SK-N-SH (cell line): ENCODE results near the gene NPAS3. TPM values are rescaled to one million over a fixed set of nuclear protein-coding genes. Genes with fewer than 3 reads are reported as not detected.

Experiments used
- CTCF ChIA-PET: fragments of 300-600, 350-600 bp; formaldehyde crosslinking; extraction: SDS; loops from one replicate; lab custom pipeline; 2021; lab: Yijun Ruan, JAX
- POLR2A ChIA-PET: fragments of 350-600 bp; sonication (Branson Sonifier 250); formaldehyde crosslinking; extraction: SDS; loops from one replicate; lab custom pipeline; 2020; ENCODE audit warnings: antibody characterized with exemption, inconsistent platforms; lab: Yijun Ruan, JAX
- DNase-seq: peaks from one replicate; pipeline ENCODE4 v3.0.0; 2012
- H2AFZ ChIP-seq: fragments of 200-600 bp; sonication (generic); 2 replicates; pipeline ENCODE4 v1.8.1; 2016; ENCODE audit warnings: antibody characterized with exemption, mild to moderate bottlenecking, low read depth
- H3F3A ChIP-seq: fragments of 200-600 bp; sonication (generic); replicated peaks from 2 replicates; pipeline ENCODE3; 2016; ENCODE audit warnings: antibody characterized with exemption, mild to moderate bottlenecking; ENCODE audit not compliant: insufficient read depth
- H3K27ac ChIP-seq, 2 experiments: fragments of 200-500 bp in 1 of 2; fragments of 200-600 bp in 1 of 2; sonication (Bioruptor generic) in 1 of 2; sonication (generic), shearing (Covaris generic) in 1 of 2; 2 replicates each; pipeline versions ENCODE4 v1.5.1 to v1.6.1; 2014 to 2016; ENCODE audit warnings: low read depth in 2 of 2, inconsistent platforms in 1 of 2, low read length in 1 of 2, mild to moderate bottlenecking in 1 of 2, mixed read lengths in 1 of 2
- H3K27me3 ChIP-seq: fragments of 200-600 bp; sonication (generic), shearing (Covaris generic); 2 replicates; pipeline ENCODE4 v1.6.1; 2016; ENCODE audit warnings: mixed run types; ENCODE audit not compliant: insufficient read depth
- H3K36me3 ChIP-seq, 2 experiments: fragments of 200-500 bp in 1 of 2; fragments of 200-600 bp in 1 of 2; sonication (Bioruptor generic) in 1 of 2; sonication (generic) in 1 of 2; replicated peaks in 1 of 2; 2 replicates each; pipeline versions ENCODE3 to v1.5.1; 2014 to 2016; ENCODE audit warnings: low read length in 1 of 2, mild to moderate bottlenecking in 1 of 2; ENCODE audit not compliant: insufficient read depth in 2 of 2, control insufficient read depth in 1 of 2
- H3K4me1 ChIP-seq, 2 experiments: fragments of 200-500 bp in 1 of 2; fragments of 200-600 bp in 1 of 2; sonication (Bioruptor generic) in 1 of 2; sonication (generic), shearing (Covaris generic) in 1 of 2; 2 replicates each; pipeline versions ENCODE4 v1.5.1 to v1.6.1; 2014 to 2016; ENCODE audit warnings: low read depth in 1 of 2, low read length in 1 of 2, mixed run types in 1 of 2; ENCODE audit not compliant: insufficient read depth in 2 of 2, control insufficient read depth in 1 of 2
- H3K4me2 ChIP-seq: fragments of 200-600 bp; sonication (generic), shearing (Covaris generic); 2 replicates; pipeline ENCODE4 v1.6.1; 2017; ENCODE audit warnings: mixed run types
- H3K4me3 ChIP-seq, 2 experiments: fragments of 200-500 bp in 1 of 2; fragments of 200-600 bp in 1 of 2; sonication (Bioruptor generic) in 1 of 2; sonication (generic), shearing (Covaris generic) in 1 of 2; 2 replicates each; pipeline versions ENCODE4 v1.5.1 to v1.8.1; 2014 to 2016; ENCODE audit warnings: low read depth in 2 of 2, inconsistent platforms in 1 of 2, low read length in 1 of 2, mild to moderate bottlenecking in 1 of 2, mixed read lengths in 1 of 2, moderate library complexity in 1 of 2
- H3K79me2 ChIP-seq: fragments of 200-600 bp; sonication (generic); 2 replicates; pipeline ENCODE4 v1.8.1; 2017; ENCODE audit warnings: mild to moderate bottlenecking; ENCODE audit not compliant: insufficient read depth
- H3K9ac ChIP-seq: fragments of 200-600 bp; sonication (generic); 2 replicates; pipeline ENCODE4 v1.6.1; 2017; ENCODE audit warnings: mixed run types
- H3K9me2 ChIP-seq: fragments of 200-600 bp; sonication (generic); 2 replicates; pipeline ENCODE4 v1.6.1; 2017; ENCODE audit warnings: mixed run types
- H3K9me3 ChIP-seq: fragments of 200-600 bp; sonication (generic); 2 replicates; pipeline ENCODE4 v1.6.1; 2017; ENCODE audit warnings: mixed run types, mild to moderate bottlenecking, moderate library complexity
- H4K20me1 ChIP-seq: fragments of 200-600 bp; sonication (generic); 2 replicates; pipeline ENCODE4 v1.6.1; 2017; ENCODE audit warnings: mild to moderate bottlenecking, mixed run types; ENCODE audit not compliant: insufficient read depth
- CHD2 ChIP-seq: fragments of 150-350 bp; IDR thresholded peaks from 2 replicates; pipeline ENCODE4 v1.6.1; 2018; ENCODE audit warnings: low read length; ENCODE audit not compliant: partially characterized antibody
- ELF1 ChIP-seq: IDR thresholded peaks from 2 replicates; pipeline ENCODE4 v1.4.0; 2012
- EP300 ChIP-seq, 2 experiments: IDR thresholded peaks; 2 replicates each; pipeline versions ENCODE4 v1.4.0 to v1.6.1; 2012; ENCODE audit warnings: borderline replicate concordance in 1 of 2, low read depth in 1 of 2, low read length in 1 of 2
- FOSL2 ChIP-seq: IDR thresholded peaks from 2 replicates; pipeline ENCODE4 v1.4.0; 2012; ENCODE audit warnings: low read depth, mild to moderate bottlenecking, moderate library complexity, borderline replicate concordance
- FOXJ3 ChIP-seq: sonication (generic); formaldehyde crosslinking; IDR thresholded peaks from 2 replicates; pipeline ENCODE4 v1.5.1; 2020; ENCODE audit warnings: mild to moderate bottlenecking, missing genetic modification reagents
- GABPA ChIP-seq: IDR thresholded peaks from 2 replicates; pipeline ENCODE4 v1.4.0; 2012; ENCODE audit warnings: low read depth, mild to moderate bottlenecking
- JUND ChIP-seq: IDR thresholded peaks from 2 replicates; pipeline ENCODE4 v1.4.0; 2012
- MXI1 ChIP-seq: IDR thresholded peaks from 2 replicates; pipeline ENCODE4 v1.6.1; 2012; ENCODE audit warnings: mild to moderate bottlenecking, low read depth, low read length, improper control_type of control experiment
- NFIC ChIP-seq: IDR thresholded peaks from 2 replicates; pipeline ENCODE4 v1.4.0; 2012; ENCODE audit warnings: borderline replicate concordance
- RAD21 ChIP-seq: IDR thresholded peaks from 2 replicates; pipeline ENCODE4 v1.6.1; 2012; ENCODE audit warnings: mild to moderate bottlenecking, low read length
- RFX5 ChIP-seq: IDR thresholded peaks from 2 replicates; pipeline ENCODE4 v1.6.1; 2012; ENCODE audit warnings: mild to moderate bottlenecking, improper control_type of control experiment, low read length
- RXRA ChIP-seq: IDR thresholded peaks from 2 replicates; pipeline ENCODE4 v1.4.0; 2012; ENCODE audit warnings: low read depth, mild to moderate bottlenecking, borderline replicate concordance
- SMC3 ChIP-seq: IDR thresholded peaks from 2 replicates; pipeline ENCODE4 v1.6.1; 2012; ENCODE audit warnings: low read depth, low read length, improper control_type of control experiment
- TAF1 ChIP-seq: IDR thresholded peaks from 2 replicates; pipeline ENCODE4 v1.6.1; 2012; ENCODE audit warnings: low read depth, mild to moderate bottlenecking, low read length, moderate library complexity, borderline replicate concordance
- TEAD4 ChIP-seq: IDR thresholded peaks from 2 replicates; pipeline ENCODE4 v1.4.0; 2012; ENCODE audit warnings: mild to moderate bottlenecking, borderline replicate concordance; ENCODE audit not compliant: insufficient read depth
- ZBTB33 ChIP-seq: IDR thresholded peaks from 2 replicates; pipeline ENCODE4 v1.4.0; 2012; ENCODE audit warnings: low read depth, borderline replicate concordance
- WGBS: methylation state at CpG from one replicate; pipeline ENCODE4 v1.1.6; 2017; ENCODE audit warnings: low lambda C conversion rate; 5-methylcytosine and 5-hydroxymethylcytosine counted together
- polyA plus RNA-seq, 3 experiments: library from polyadenylated mRNA; depleted of rRNA; stranded (reverse); fragments of >200 nt; gene quantifications; 2 replicates each; pipeline ENCODE4 v1.2.3, GENCODE V29; 2012
- TF ChIP-seq, protein P1 (sequence below): IDR thresholded peaks from 2 replicates; pipeline ENCODE4 v1.6.1; 2012; ENCODE audit warnings: mild to moderate bottlenecking, low read depth, low read length, moderate library complexity
- TF ChIP-seq, protein P2 (sequence below): fragments of 200-600 bp; sonication (generic); IDR thresholded peaks from 2 replicates; pipeline ENCODE4 v1.6.1; 2017; ENCODE audit warnings: antibody characterized with exemption, mild to moderate bottlenecking, moderate library complexity
- TF ChIP-seq, protein P3 (sequence below): IDR thresholded peaks from 2 replicates; pipeline ENCODE4; 2012

Gene NPAS3
- polyA plus RNA-seq, 1 of the 3 experiments (the other 2 are of a cell fraction), result 4.3 TPM

DNA sequence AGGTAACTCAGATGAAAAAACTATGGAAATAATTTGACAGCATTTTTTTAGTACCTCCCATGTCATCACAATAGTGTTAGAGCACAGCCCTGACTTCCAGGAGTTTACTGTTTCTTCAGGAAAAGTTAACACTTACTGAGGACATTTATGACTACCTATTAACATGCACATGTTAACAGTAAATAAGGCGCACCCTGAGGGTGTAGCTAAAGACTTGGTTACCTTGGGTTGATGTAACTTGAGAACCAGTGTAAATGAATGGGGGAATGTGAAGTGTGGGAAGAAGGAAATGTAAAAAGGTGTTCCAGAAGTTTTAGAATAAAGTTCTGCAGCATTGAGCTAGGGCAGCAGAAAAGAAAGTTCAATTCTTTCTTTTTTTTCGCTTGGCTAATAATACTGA is 646.0 kb downstream of the NPAS3 start (continued):
- no peak for TF ChIP-seq ZBTB33
- TF ChIP-seq EP300 (IDR thresholded peaks at IDR 0.05; ENCODE audit: borderline replicate concordance in 1 of 2, low read depth in 1 of 2, low read length in 1 of 2), result no peak
- TF ChIP-seq, all 33 proteins: peak for 0

GRCh38 chr14:33586806-33587205 is 648.1 kb downstream of the NPAS3 start:
- H3K9ac ChIP-seq, result no peak overlapping the region
- peaks cover 0 to under 1% of the 10 kb centered on the region in 2 experiments; a peak in 1 of 4 replicates for H3K4me1 ChIP-seq
- H3K36me3 ChIP-seq, result peaks cover 0 to 4% of the 10 kb centered on the region in 2 experiments
- no peak overlapping the region for H3K27ac ChIP-seq
- no peak overlapping the region for H3K4me3 ChIP-seq
- H3F3A ChIP-seq, result no peaks in the 10 kb centered on the region
- no peaks in the 10 kb centered on the region for H3K9me3 ChIP-seq
- H2AFZ ChIP-seq, result no peak overlapping the region
- ChIA-PET CTCF (no interaction called here), POLR2A (no interaction called here)
- 86% methylated on average over 4 of the region's 4 CpGs for WGBS
- TF ChIP-seq RFX5, result no peak
- H3K27me3 ChIP-seq, result no peaks in the 10 kb centered on the region
- no peaks in the 10 kb centered on the region for H4K20me1 ChIP-seq
- no peaks in the 10 kb centered on the region for H3K9me2 ChIP-seq
- no peak for DNase-seq
- H3K79me2 ChIP-seq, result no peaks in the 10 kb centered on the region
- H3K4me2 ChIP-seq, result no peak overlapping the region

- no peaks in the 10 kb centered on the region for H3F3A ChIP-seq
- no peaks in the 10 kb centered on the region for H4K20me1 ChIP-seq
- no peak overlapping the region for H3K4me3 ChIP-seq
- H3K27ac ChIP-seq, result peak overlapping the region in 1 of 2 experiments; percentile 16; a peak in 1 of 4 replicates
- ChIA-PET POLR2A (no interaction called here), CTCF (interaction anchor here (1.0 kb wide), 1 partner anchor 112 kb away, joined by 3 read pairs; no protein-coding TSS in a partner anchor)
- H3K9ac ChIP-seq, result no peak overlapping the region
- DNase-seq, result no peak
- no peak overlapping the region for H3K4me2 ChIP-seq
- no peaks in the 10 kb centered on the region for H3K79me2 ChIP-seq
- H3K9me3 ChIP-seq, result no peaks in the 10 kb centered on the region
- no peaks in the 10 kb centered on the region for H3K27me3 ChIP-seq
- 70% methylated on average over 5 of the region's 5 CpGs for WGBS
- no peak overlapping the region for H2AFZ ChIP-seq
- peaks cover 0 to 7% of the 10 kb centered on the region in 2 experiments; a peak in 2 of 4 replicates for H3K4me1 ChIP-seq
- H3K9me2 ChIP-seq, result no peaks in the 10 kb centered on the region
- peaks cover 0 to 4% of the 10 kb centered on the region in 2 experiments for H3K36me3 ChIP-seq
- TF ChIP-seq RAD21 (no peak), RXRA (no peak), TEAD4 (no peak), GABPA (no peak), FOSL2 (no peak), NFIC (no peak), CHD2 (no peak), SMC3 (no peak), FOXJ3 (no peak), JUND (no peak), MXI1 (no peak), TAF1 (no peak), ELF1 (no peak)
- TF ChIP-seq, protein P1, sequence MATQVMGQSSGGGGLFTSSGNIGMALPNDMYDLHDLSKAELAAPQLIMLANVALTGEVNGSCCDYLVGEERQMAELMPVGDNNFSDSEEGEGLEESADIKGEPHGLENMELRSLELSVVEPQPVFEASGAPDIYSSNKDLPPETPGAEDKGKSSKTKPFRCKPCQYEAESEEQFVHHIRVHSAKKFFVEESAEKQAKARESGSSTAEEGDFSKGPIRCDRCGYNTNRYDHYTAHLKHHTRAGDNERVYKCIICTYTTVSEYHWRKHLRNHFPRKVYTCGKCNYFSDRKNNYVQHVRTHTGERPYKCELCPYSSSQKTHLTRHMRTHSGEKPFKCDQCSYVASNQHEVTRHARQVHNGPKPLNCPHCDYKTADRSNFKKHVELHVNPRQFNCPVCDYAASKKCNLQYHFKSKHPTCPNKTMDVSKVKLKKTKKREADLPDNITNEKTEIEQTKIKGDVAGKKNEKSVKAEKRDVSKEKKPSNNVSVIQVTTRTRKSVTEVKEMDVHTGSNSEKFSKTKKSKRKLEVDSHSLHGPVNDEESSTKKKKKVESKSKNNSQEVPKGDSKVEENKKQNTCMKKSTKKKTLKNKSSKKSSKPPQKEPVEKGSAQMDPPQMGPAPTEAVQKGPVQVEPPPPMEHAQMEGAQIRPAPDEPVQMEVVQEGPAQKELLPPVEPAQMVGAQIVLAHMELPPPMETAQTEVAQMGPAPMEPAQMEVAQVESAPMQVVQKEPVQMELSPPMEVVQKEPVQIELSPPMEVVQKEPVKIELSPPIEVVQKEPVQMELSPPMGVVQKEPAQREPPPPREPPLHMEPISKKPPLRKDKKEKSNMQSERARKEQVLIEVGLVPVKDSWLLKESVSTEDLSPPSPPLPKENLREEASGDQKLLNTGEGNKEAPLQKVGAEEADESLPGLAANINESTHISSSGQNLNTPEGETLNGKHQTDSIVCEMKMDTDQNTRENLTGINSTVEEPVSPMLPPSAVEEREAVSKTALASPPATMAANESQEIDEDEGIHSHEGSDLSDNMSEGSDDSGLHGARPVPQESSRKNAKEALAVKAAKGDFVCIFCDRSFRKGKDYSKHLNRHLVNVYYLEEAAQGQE, result no peak
- TF ChIP-seq, protein P2, sequence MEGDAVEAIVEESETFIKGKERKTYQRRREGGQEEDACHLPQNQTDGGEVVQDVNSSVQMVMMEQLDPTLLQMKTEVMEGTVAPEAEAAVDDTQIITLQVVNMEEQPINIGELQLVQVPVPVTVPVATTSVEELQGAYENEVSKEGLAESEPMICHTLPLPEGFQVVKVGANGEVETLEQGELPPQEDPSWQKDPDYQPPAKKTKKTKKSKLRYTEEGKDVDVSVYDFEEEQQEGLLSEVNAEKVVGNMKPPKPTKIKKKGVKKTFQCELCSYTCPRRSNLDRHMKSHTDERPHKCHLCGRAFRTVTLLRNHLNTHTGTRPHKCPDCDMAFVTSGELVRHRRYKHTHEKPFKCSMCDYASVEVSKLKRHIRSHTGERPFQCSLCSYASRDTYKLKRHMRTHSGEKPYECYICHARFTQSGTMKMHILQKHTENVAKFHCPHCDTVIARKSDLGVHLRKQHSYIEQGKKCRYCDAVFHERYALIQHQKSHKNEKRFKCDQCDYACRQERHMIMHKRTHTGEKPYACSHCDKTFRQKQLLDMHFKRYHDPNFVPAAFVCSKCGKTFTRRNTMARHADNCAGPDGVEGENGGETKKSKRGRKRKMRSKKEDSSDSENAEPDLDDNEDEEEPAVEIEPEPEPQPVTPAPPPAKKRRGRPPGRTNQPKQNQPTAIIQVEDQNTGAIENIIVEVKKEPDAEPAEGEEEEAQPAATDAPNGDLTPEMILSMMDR, result no peak
- TF ChIP-seq, protein P3, sequence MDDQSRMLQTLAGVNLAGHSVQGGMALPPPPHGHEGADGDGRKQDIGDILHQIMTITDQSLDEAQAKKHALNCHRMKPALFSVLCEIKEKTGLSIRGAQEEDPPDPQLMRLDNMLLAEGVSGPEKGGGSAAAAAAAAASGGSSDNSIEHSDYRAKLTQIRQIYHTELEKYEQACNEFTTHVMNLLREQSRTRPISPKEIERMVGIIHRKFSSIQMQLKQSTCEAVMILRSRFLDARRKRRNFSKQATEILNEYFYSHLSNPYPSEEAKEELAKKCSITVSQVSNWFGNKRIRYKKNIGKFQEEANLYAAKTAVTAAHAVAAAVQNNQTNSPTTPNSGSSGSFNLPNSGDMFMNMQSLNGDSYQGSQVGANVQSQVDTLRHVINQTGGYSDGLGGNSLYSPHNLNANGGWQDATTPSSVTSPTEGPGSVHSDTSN, result no peak
These were observed 649.1 kb downstream of the NPAS3 start for GRCh38 chr14:33587791-33588190.
